ENCODE results near the gene MAPKAP1.

The MAPKAP1 gene

GRCh38 chr9:125418404-125418803 is 288.6 kb downstream of the MAPKAP1 start:
- DNase-seq (ENCODE audit: low read depth) = no peak
- no peak for TF ChIP-seq CTCF (IDR thresholded peaks at IDR 0.05; ENCODE audit: low read length, missing control alignments)
- no peak overlapping the region for H3K4me3 ChIP-seq (replicated peaks; ENCODE audit: low read depth, low read length)

- no peak for TF ChIP-seq CTCF (IDR thresholded peaks at IDR 0.05; ENCODE audit: low read length, missing control alignments)
- H3K4me3 ChIP-seq (replicated peaks; ENCODE audit: low read depth, low read length) = no peak overlapping the region
- DNase-seq (ENCODE audit: low read depth) = no peak
Observed at GRCh38 chr9:125416517-125416916, 290.5 kb downstream of the MAPKAP1 start.

GRCh38 chr9:125415583-125416460 is 291.2 kb downstream of the MAPKAP1 start:
- no peak for DNase-seq (ENCODE audit: low read depth)
- no peak overlapping the region for H3K4me3 ChIP-seq (replicated peaks; ENCODE audit: low read depth, low read length)
- TF ChIP-seq CTCF (IDR thresholded peaks at IDR 0.05; ENCODE audit: low read length, missing control alignments) = no peak

- no peak overlapping the region for H3K4me3 ChIP-seq (replicated peaks; ENCODE audit: low read depth, low read length)
- DNase-seq (ENCODE audit: low read depth) = no peak
- TF ChIP-seq CTCF (IDR thresholded peaks at IDR 0.05; ENCODE audit: low read length, missing control alignments) = no peak
Observed at GRCh38 chr9:125413579-125413978, 293.4 kb downstream of the MAPKAP1 start.

GRCh38 chr9:125412166-125412565 is 294.8 kb downstream of the MAPKAP1 start:
- DNase-seq (ENCODE audit: low read depth) = no peak
- TF ChIP-seq CTCF (IDR thresholded peaks at IDR 0.05; ENCODE audit: low read length, missing control alignments) = no peak
- no peak overlapping the region for H3K4me3 ChIP-seq (replicated peaks; ENCODE audit: low read depth, low read length)

GRCh38 chr9:125411171-125411756 is 295.7 kb downstream of the MAPKAP1 start:
- TF ChIP-seq CTCF (IDR thresholded peaks at IDR 0.05; ENCODE audit: low read length, missing control alignments) = no peak
- no peak overlapping the region for H3K4me3 ChIP-seq (replicated peaks; ENCODE audit: low read depth, low read length)
- no peak for DNase-seq (ENCODE audit: low read depth)
